Right lung (tissue), 5 donors: Measurements from ENCODE around the gene EEIG1. TPM values are rescaled to one million over a fixed set of nuclear protein-coding genes. Genes with fewer than 3 reads are reported as not detected.

Experiments
- DNase-seq, 2 donors: peaks; one replicate each; pipeline ENCODE4 v3.0.0-alpha.2; 2013
- polyA plus RNA-seq, 5 donors: library from polyadenylated mRNA; unstranded; fragments of 120-200 nt; gene quantifications; one replicate each; pipeline versions ENCODE4 v1.2.1 to v1.2.3, GENCODE V29; 2013; ENCODE audit warnings: inconsistent platforms in 1 of 5, low replicate concordance in 1 of 5; ENCODE audit not compliant: insufficient read length in 5 of 5, insufficient read depth in 1 of 5

EEIG1 gene
- polyA plus RNA-seq, 5 donors: 24.7 to 44.2 (median 39.1) TPM

- DNase-seq: no peak
Measured at GRCh38 chr9:127960410-127961154, 20.2 kb downstream of the EEIG1 start.

GRCh38 chr9:127959841-127960409 lies 20.9 kb downstream of the EEIG1 start:
- no peak for DNase-seq

DNA sequence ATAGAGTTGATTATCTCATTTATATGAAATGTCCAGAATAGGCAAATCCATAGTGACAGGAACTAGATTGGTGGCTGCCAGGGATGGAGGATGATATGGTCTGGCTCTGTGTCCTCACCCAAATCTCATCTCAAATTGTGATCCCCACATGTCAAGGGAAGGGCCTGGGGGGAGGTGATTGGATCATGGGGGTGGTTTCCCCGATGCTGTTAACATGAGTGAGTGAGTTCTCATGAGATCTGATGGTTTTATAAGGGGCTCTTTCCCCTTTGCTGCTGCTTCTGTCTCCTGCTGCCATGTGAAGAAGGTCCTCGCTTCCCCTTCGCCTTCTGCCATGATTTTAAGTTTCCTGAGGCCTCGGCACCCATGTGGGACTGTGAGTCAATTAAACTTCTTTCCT lies 21.4 kb downstream of the EEIG1 start:
- DNase-seq: no peak

DNA sequence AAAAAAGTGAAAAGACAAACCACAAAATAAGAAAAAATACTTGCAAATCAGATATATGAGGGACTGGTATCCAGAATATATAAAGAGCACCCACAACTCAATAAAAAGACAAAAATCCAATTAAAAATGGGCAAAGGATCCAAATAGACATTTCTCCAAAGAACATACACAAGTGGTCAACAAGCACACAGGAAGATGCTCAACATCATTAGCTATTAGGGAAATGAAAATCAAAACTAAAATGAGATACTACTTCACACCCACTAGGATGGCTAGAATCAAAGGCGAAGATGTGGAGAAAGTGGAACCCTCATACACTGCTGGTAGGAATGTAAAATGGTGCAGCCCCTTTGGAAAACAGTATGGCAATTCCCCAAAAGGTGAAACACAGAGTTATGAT lies 22.1 kb downstream of the EEIG1 start:
- no peak for DNase-seq

- no peak for DNase-seq
Measured at GRCh38 chr9:127955294-127956015, 25.3 kb downstream of the EEIG1 start.

DNA sequence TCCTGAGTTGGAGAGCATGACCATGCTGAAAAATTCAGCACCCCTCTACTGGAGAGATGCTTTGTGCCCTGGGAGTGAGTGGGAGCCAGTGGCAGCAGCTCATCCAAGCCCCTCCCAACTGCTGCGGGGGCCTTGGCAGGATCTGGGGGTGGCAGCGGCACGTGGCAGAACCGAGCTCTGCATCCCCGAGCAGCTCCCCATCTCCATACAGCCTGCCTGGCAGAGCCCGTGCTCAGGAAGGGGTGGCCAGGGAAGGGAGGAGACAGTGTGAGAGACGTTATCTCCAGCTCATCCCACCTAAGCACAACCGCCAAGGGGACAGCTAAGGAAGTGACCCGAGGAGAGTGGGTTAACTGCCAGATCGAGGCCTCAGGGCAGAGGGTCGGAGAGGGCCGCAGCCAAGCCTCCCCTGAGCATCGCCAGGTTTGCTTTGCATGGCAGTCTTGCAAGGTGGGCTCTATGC lies 25.9 kb downstream of the EEIG1 start:
- DNase-seq: no peak

GRCh38 chr9:127953768-127954505 lies 26.9 kb downstream of the EEIG1 start:
- no peak for DNase-seq

GRCh38 chr9:127953154-127953553 lies 27.6 kb downstream of the EEIG1 start:
- no peak for DNase-seq

GRCh38 chr9:127950513-127951289 lies 30.1 kb downstream of the EEIG1 start:
- DNase-seq: no peak

DNA sequence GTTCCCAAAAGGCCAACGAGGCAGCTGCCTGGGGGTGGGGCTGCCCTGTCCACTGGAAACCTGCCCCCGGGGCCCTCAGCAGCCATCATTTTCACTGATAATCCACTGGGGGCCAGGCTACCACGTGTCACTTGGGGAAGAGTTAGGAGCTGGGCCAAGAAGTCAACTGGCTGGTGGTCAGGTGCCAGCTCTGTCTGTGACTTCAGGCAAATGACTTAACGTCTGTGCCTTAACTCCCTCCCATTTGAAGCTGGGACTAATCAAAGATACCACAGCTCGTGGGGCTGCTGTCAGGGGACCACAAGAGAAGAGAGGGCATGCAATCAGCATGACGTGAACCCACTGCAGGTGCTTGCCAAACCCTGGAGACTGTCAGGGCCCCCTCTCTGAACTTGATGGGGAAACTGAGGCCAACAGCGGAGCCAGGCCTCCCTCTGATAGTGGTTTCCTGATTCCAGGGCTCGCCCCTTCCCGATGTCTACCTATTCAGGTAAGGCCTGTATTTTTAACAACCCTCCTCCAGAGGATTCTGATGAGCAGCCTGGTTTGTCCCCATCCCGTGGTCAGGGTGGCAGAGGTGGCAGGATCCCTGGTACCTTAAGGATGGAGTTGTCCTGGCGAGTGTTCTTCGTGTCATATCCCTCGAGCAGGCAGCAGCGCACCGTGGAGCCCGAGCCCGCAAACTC lies 30.8 kb downstream of the EEIG1 start:
- no peak for DNase-seq

GRCh38 chr9:127947841-127948710 lies 32.7 kb downstream of the EEIG1 start:
- no peak for DNase-seq

DNA sequence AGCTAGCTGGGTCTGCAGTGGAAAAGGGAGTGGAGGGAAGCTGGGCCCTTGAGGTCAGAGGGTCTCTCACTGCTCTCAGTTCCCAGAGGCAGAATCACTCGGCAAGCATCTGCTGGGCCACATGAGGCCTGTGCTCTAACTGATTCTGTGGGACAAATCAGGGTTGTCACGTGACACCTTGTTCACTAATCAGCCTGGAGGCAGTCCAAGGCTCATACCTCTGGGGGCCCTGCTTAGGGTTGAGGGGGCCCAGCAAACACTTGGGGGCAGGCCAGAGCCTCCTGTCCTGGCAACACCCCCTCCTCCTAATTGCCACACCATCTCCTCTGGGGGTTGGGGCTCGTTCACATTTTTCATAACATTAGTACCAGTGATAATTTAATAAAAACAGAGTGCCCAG lies 34.1 kb downstream of the EEIG1 start:
- no peak for DNase-seq

DNA sequence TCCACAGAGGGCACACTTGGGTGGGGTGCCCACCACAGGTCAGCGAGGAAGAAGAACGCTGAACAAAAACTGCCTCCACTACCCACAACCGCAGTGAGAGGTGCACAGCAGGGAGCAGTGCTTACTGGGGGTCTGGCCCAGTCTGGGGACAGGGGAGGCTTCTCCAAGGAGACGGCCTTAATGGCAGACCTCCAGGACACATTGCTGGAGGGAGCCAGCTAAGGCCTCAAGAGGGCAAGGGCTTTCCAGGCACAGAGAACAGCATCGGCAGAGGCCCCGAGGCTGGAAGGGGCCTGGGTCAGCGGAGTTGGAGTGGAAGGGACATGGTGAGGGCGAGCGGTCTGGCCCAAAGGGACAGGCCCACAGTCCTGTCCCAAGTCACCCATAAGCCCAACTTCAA lies 34.8 kb downstream of the EEIG1 start:
- DNase-seq: no peak

GRCh38 chr9:127945338-127945737 lies 35.5 kb downstream of the EEIG1 start:
- DNase-seq: no peak

DNA sequence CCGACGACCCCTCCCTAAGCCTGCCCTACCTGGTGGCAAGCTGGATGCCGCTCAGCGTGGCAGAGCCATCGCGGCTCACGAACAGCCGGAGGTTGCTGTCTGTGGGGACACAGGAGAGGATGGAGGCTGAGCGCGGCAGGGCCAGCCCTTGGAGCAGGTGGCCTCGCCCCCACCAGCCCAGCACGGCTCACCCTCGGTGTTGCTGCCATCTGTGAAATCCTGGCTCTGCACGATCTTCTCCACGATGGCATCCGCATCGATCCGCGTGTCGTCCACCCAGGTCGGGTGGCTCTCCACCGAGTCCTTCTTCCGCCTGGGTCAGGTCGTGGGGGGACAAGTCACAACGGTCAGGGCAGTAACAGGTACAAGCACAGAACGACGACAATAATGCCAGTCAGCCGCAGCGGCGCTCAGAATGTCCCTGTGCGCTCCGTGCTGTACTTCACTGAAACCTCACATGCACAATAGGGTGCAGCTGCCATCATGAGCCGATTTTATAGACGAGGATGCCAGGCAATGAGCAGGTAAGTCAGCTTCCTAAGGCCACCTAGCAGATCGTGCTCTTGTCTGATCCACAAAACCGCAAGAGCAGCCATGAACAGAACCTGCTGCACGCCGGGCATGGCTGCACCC lies 36.1 kb downstream of the EEIG1 start:
- DNase-seq: no peak

GRCh38 chr9:127943731-127944144 lies 37.1 kb downstream of the EEIG1 start:
- peak in 1 of 2 donors; percentile 52 for DNase-seq

DNA sequence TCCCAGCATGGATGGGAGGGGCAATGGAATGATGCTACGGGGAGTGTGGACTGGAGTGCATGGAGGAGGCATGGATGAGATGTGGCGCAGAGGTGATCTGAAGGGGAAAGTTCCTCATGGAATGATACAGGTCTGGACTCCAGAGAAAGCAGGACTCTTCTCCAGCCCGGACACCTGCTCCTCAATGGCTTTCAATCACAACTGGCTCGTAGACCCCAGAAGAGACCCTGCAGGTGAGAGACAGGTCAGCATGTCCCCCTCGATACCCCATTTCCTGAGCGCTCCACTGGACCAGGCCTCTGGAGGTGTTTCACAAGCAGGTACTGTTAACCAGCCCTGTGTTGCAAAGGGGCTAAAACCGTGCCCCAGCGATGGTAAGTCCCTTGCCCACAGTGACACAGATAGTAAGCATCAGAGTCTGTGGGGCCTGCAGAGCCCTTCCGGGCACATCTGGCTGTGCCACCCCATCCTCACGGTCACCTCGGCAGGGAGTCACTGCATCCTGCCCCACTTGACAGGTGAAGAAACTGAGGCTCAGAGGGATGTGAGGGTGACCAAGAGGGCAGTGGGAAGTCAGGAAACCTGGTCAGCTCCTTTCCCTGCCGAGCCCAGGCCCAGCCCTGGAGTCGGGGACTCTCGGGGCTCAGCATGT lies 37.7 kb downstream of the EEIG1 start:
- DNase-seq: no peak

GRCh38 chr9:127942216-127943010 lies 38.4 kb downstream of the EEIG1 start:
- DNase-seq: peak in 1 of 2 donors; percentile 60
